Measurements from ENCODE around the gene FBXO5.
"Not testable (repeated sequence)": the region's sequence is repeated elsewhere in the genome, so short reads cannot be mapped to it uniquely, and the experiment has no call there.

FBXO5 gene

GRCh38 chr6:152986978-152987377 is 4.1 kb upstream of the FBXO5 start:
- Histone ChIP-seq H3F3A (ENCODE audit: control insufficient read depth, insufficient read depth) (0 out of 2 replicates have a peak, but pooled peaks cover 3% of the 10 kb centered on the region), H3K27me3 (ENCODE audit: control insufficient read depth, low read length) (no peaks in the 10 kb centered on the region), H3K9me3 (ENCODE audit: control insufficient read depth, insufficient read depth, low read length) (no peaks in the 10 kb centered on the region), H3K4me3 (ENCODE audit: low read length) (no peak overlapping the region), H3K36me3 (ENCODE audit: control insufficient read depth, low read length) (peaks cover 64% of the 10 kb centered on the region), H3K4me1 (ENCODE audit: control insufficient read depth, low read length) (peaks cover 22% of the 10 kb centered on the region), H3K27ac (ENCODE audit: low read depth, low read length) (no peak overlapping the region), H3K9me2 (replicated peaks; ENCODE audit: control insufficient read depth, low read length) (no peaks in the 10 kb centered on the region), H3K79me2 (ENCODE audit: control insufficient read depth, low read length) (peaks cover 70% of the 10 kb centered on the region), H4K20me1 (ENCODE audit: control insufficient read depth, insufficient read depth, low read depth, low read length) (no peaks in the 10 kb centered on the region), H3K4me2 (ENCODE audit: low read length) (no peak overlapping the region)
- no peak for TF ChIP-seq EZH2phosphoT487 (IDR thresholded peaks at IDR 0.05; ENCODE audit: borderline replicate concordance, low read length)
- TF ChIP-seq CTCF (IDR thresholded peaks at IDR 0.05; ENCODE audit: low read depth, low read length, poor library complexity, severe bottlenecking) = no peak

- H3F3A ChIP-seq (ENCODE audit: control insufficient read depth, insufficient read depth); H3K9me3 ChIP-seq (ENCODE audit: control insufficient read depth, insufficient read depth, low read length); H3K27me3 ChIP-seq (ENCODE audit: control insufficient read depth, low read length); H3K9me2 ChIP-seq (replicated peaks; ENCODE audit: control insufficient read depth, low read length): not testable (repeated sequence)
- Histone ChIP-seq H3K79me2 (ENCODE audit: control insufficient read depth, low read length) (peaks cover 70% of the 10 kb centered on the region), H3K27ac (ENCODE audit: low read depth, low read length) (peak overlapping the region; percentile 87), H3K4me3 (ENCODE audit: low read length) (peak overlapping the region; percentile 81), H4K20me1 (ENCODE audit: control insufficient read depth, insufficient read depth, low read depth, low read length) (peaks cover 11% of the 10 kb centered on the region; the same call in 1 of the 2 replicates), H3K4me2 (ENCODE audit: low read length) (peak overlapping the region; percentile 63), H3K4me1 (ENCODE audit: control insufficient read depth, low read length) (peaks cover 30% of the 10 kb centered on the region), H3K36me3 (ENCODE audit: control insufficient read depth, low read length) (peaks cover 66% of the 10 kb centered on the region)
These were observed 2.5 kb upstream of the FBXO5 start for GRCh38 chr6:152985300-152985699.

DNA sequence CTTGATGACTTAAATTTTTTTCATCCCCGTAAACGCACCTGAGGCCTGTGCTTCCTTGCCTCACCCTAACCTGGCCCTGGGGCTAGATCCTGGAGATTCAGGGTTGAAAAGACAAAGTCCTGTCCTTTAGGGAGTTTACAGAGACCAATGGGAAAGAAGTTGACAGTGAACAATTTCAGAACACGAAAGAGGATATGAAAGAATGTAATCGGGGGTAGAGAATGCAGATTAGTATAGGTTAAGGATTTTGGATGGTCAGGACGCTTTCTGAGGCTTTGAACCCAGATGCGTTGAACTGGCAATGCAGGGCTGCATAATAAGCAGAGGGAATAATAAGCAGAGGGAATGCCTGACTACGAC is 1.7 kb upstream of the FBXO5 start:
- Histone ChIP-seq H3K4me1 (ENCODE audit: control insufficient read depth, low read length) (peaks cover 38% of the 10 kb centered on the region), H3F3A (ENCODE audit: control insufficient read depth, insufficient read depth) (0 out of 2 replicates have a peak, but pooled peaks cover 3% of the 10 kb centered on the region), H4K20me1 (ENCODE audit: control insufficient read depth, insufficient read depth, low read depth, low read length) (peaks cover 18% of the 10 kb centered on the region; the same call in 1 of the 2 replicates), H3K27me3 (ENCODE audit: control insufficient read depth, low read length) (no peaks in the 10 kb centered on the region), H3K4me2 (ENCODE audit: low read length) (peak overlapping the region; percentile 63), H3K79me2 (ENCODE audit: control insufficient read depth, low read length) (peaks cover 72% of the 10 kb centered on the region), H3K27ac (ENCODE audit: low read depth, low read length) (peak overlapping the region; percentile 87), H3K4me3 (ENCODE audit: low read length) (peak overlapping the region; percentile 81), H3K9me3 (ENCODE audit: control insufficient read depth, insufficient read depth, low read length) (no peaks in the 10 kb centered on the region), H3K9me2 (replicated peaks; ENCODE audit: control insufficient read depth, low read length) (no peaks in the 10 kb centered on the region), H3K36me3 (ENCODE audit: control insufficient read depth, low read length) (peaks cover 69% of the 10 kb centered on the region)
- TF ChIP-seq EZH2phosphoT487 (IDR thresholded peaks at IDR 0.05; ENCODE audit: borderline replicate concordance, low read length) (no peak), CTCF (IDR thresholded peaks at IDR 0.05; ENCODE audit: low read depth, low read length, poor library complexity, severe bottlenecking) (no peak)

- Histone ChIP-seq H3K9me2 (replicated peaks; ENCODE audit: control insufficient read depth, low read length) (no peaks in the 10 kb centered on the region), H3K4me2 (ENCODE audit: low read length) (peak overlapping the region; percentile 63), H3K9me3 (ENCODE audit: control insufficient read depth, insufficient read depth, low read length) (no peaks in the 10 kb centered on the region), H3K79me2 (ENCODE audit: control insufficient read depth, low read length) (peaks cover 78% of the 10 kb centered on the region), H3K4me1 (ENCODE audit: control insufficient read depth, low read length) (peaks cover 43% of the 10 kb centered on the region), H3K4me3 (ENCODE audit: low read length) (peak overlapping the region; percentile 81), H3K27me3 (ENCODE audit: control insufficient read depth, low read length) (no peaks in the 10 kb centered on the region), H4K20me1 (ENCODE audit: control insufficient read depth, insufficient read depth, low read depth, low read length) (peaks cover 23% of the 10 kb centered on the region; the same call in 1 of the 2 replicates), H3F3A (ENCODE audit: control insufficient read depth, insufficient read depth) (0 out of 2 replicates have a peak, but pooled peaks cover 3% of the 10 kb centered on the region), H3K27ac (ENCODE audit: low read depth, low read length) (peak overlapping the region; percentile 87), H3K36me3 (ENCODE audit: control insufficient read depth, low read length) (peaks cover 75% of the 10 kb centered on the region)
- no peak for TF ChIP-seq CTCF (IDR thresholded peaks at IDR 0.05; ENCODE audit: low read depth, low read length, poor library complexity, severe bottlenecking)
- TF ChIP-seq EZH2phosphoT487 (IDR thresholded peaks at IDR 0.05; ENCODE audit: borderline replicate concordance, low read length) = no peak
These were observed 1.0 kb upstream of the FBXO5 start for GRCh38 chr6:152983637-152984512.
